ENCODE data around the gene MAP3K15.

The MAP3K15 gene

GRCh38 chrX:19403696-19404095 lies 111.6 kb downstream of the MAP3K15 start:
- TF ChIP-seq, protein P1, sequence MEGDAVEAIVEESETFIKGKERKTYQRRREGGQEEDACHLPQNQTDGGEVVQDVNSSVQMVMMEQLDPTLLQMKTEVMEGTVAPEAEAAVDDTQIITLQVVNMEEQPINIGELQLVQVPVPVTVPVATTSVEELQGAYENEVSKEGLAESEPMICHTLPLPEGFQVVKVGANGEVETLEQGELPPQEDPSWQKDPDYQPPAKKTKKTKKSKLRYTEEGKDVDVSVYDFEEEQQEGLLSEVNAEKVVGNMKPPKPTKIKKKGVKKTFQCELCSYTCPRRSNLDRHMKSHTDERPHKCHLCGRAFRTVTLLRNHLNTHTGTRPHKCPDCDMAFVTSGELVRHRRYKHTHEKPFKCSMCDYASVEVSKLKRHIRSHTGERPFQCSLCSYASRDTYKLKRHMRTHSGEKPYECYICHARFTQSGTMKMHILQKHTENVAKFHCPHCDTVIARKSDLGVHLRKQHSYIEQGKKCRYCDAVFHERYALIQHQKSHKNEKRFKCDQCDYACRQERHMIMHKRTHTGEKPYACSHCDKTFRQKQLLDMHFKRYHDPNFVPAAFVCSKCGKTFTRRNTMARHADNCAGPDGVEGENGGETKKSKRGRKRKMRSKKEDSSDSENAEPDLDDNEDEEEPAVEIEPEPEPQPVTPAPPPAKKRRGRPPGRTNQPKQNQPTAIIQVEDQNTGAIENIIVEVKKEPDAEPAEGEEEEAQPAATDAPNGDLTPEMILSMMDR (IDR thresholded peaks at IDR 0.05): no peak
- DNase-seq (ENCODE audit: low spot score): no peak
- H3K27ac ChIP-seq: no peak overlapping the region
- no peak overlapping the region for H3K4me3 ChIP-seq

GRCh38 chrX:19392703-19393102 lies 122.6 kb downstream of the MAP3K15 start:
- DNase-seq (ENCODE audit: low spot score): no peak
- TF ChIP-seq, protein P1 (IDR thresholded peaks at IDR 0.05): no peak
- no peak overlapping the region for H3K4me3 ChIP-seq
- H3K27ac ChIP-seq: no peak overlapping the region

DNA sequence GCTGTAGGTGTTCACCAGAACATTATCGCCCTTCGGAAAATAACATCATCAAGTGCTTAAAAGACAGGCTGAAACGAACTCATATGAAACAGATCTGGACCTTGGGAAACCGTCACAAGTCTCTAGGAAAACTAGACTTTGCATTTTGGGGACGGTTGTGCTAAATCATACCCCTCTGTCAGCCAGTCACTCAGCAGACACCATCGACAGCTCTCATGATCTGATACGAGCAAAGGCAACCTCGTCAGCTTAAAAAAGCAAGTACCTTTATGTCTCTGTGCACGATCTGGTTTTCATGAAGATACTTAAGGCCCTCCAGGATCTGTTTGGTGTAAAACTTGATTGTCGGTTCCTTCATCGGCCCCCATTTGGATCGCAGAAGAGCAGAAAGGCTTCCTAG lies 123.2 kb downstream of the MAP3K15 start:
- Histone ChIP-seq H3K27ac (no peak overlapping the region), H3K4me3 (no peak overlapping the region)
- DNase-seq (ENCODE audit: low spot score): no peak
- TF ChIP-seq, protein P1 (IDR thresholded peaks at IDR 0.05): no peak

DNA sequence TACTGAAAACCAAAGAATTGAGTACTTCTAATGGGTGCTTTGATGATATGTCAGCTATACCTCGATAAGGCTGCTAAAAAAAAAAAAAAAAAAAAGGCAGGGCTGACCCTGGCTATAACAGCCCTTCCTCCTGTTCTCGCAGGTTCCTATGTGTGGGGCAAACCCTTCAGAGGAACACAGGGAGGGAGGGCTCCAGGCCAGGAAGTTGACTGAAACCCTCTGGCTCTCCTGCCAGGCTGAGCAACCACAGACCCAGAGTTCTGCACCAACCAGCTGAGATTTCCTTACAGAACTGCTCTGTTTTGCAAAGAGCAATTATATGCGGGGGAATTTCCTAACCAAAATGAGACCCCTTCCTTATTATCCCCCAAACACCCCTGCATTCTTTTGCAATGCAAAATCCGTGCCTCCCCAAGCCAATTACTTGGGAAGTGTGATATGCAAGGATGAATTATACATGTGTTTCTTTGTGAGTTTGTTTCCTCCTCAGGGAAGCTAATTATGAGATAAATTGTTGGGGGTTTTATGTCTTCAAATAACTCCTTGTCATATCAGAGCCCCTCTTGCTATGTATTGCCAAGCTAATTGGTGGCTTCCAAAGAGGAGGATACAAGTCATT lies 126.0 kb downstream of the MAP3K15 start:
- TF ChIP-seq, protein P1 (IDR thresholded peaks at IDR 0.05): no peak
- no peak for DNase-seq (ENCODE audit: low spot score)
- H3K27ac ChIP-seq: no peak overlapping the region
- no peak overlapping the region for H3K4me3 ChIP-seq

DNA sequence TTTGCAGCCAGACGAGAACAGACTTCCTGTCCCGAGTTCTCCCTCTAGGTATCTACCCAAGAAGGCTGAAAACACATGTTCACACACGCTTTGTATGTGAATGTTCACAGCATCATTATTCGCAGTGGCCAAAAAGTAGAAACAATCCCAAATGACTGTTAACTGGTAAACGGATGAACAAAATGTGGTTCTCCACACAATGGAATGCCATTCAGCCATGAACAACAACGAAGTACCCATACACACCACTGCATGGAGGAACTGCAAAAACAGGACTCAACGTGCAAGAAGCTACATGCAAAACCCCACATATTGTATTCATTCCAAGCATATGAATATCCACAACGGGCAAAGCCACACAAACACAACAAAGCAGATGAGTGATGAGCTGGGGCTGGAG lies 126.6 kb downstream of the MAP3K15 start:
- no peak overlapping the region for H3K4me3 ChIP-seq
- no peak for DNase-seq (ENCODE audit: low spot score)
- no peak overlapping the region for H3K27ac ChIP-seq
- TF ChIP-seq, protein P1 (IDR thresholded peaks at IDR 0.05): no peak

- Histone ChIP-seq H3K4me3 (no peak overlapping the region), H3K27ac (no peak overlapping the region)
- DNase-seq (ENCODE audit: low spot score): no peak
- TF ChIP-seq, protein P1 (IDR thresholded peaks at IDR 0.05): no peak
These were observed 127.1 kb downstream of the MAP3K15 start for GRCh38 chrX:19388064-19388679.

DNA sequence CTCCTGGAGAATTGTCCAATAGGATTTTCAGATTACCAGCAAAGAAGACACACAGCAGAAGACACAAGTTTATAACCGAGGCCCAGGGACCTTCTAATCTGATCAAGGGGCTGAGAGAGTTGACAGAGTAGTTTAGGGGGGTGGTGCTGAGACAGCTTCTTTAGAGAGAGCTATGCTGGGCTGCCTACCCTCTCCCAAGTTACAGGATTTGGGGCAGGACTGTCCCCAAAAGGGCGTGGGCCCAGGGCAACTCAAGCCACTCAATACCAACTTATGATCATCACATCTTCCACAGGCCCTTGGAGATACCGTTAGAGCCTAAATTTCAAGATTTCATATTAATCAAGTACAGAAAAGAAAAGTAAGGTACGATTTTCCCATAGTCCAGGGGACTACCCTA lies 128.6 kb downstream of the MAP3K15 start:
- no peak overlapping the region for H3K4me3 ChIP-seq
- no peak for DNase-seq (ENCODE audit: low spot score)
- no peak overlapping the region for H3K27ac ChIP-seq
- TF ChIP-seq, protein P1 (IDR thresholded peaks at IDR 0.05): no peak

Data from coronary artery (tissue), 2 donors.